PC-3 (cell line): ENCODE data around the gene MKLN1. TPM values are rescaled to one million over a fixed set of nuclear protein-coding genes. Genes with fewer than 3 reads are reported as not detected.
"Not testable (repeated sequence)": the region's sequence is repeated elsewhere in the genome, so short reads cannot be mapped to it uniquely, and the experiment has no call there.

Source experiments
- ATAC-seq: fragments of 200-7000 bp; cut with Tn5 transposase; 2 replicates; pipeline ENCODE4 v1.9.1; 2020; ENCODE audit warnings: mild to moderate bottlenecking, moderate library complexity
- BruUV-seq: library from RNA; stranded (reverse); fragments of 400-500 nt; replicated peaks from 2 replicates; lab custom pipeline; 2021; lab: Mats Ljungman, UMichigan
- CTCF ChIA-PET: fragments of 300-600 bp; sonication (Branson Sonifier 250); formaldehyde crosslinking; loops from one replicate; lab custom pipeline; 2022; ENCODE audit warnings: antibody characterized with exemption; lab: Charles Lee
- POLR2A ChIA-PET: fragments of 300-600 bp; sonication (Branson Sonifier 250); formaldehyde crosslinking; loops from one replicate; lab custom pipeline; 2022; ENCODE audit warnings: antibody characterized with exemption; ENCODE audit not compliant: unreplicated experiment; lab: Charles Lee
- DNase-seq: peaks from one replicate; pipeline ENCODE4 v3.0.0-alpha.2; 2015
- H2AFZ ChIP-seq: fragments of 300-600 bp; sonication (generic); 2 replicates; pipeline ENCODE4 v1.6.0; 2016; ENCODE audit warnings: antibody characterized with exemption, low read length
- H3F3A ChIP-seq: fragments of 300-600 bp; sonication (generic); one replicate; pipeline ENCODE4 v1.6.0; 2017; ENCODE audit warnings: antibody characterized with exemption, low read length, control low read depth, mild to moderate bottlenecking; ENCODE audit not compliant: unreplicated experiment
- H3K27ac ChIP-seq: fragments of 300-600 bp; sonication (generic); 2 replicates; pipeline ENCODE4 v1.5.1; 2016; ENCODE audit warnings: mild to moderate bottlenecking, low read length
- H3K27me3 ChIP-seq: fragments of 300-600 bp; sonication (generic); 2 replicates; pipeline ENCODE4 v1.6.1; 2016; ENCODE audit warnings: low read length, mixed read lengths
- H3K36me3 ChIP-seq: fragments of 300-600 bp; sonication (generic); 2 replicates; pipeline ENCODE4 v1.6.1; 2016; ENCODE audit warnings: low read depth, mixed run types, low read length, mixed read lengths
- H3K4me1 ChIP-seq: fragments of 300-600 bp; sonication (generic); 2 replicates; pipeline ENCODE4 v1.5.1; 2016; ENCODE audit warnings: low read length; ENCODE audit not compliant: insufficient read depth
- H3K4me2 ChIP-seq: fragments of 300-600 bp; sonication (generic); 2 replicates; pipeline ENCODE4 v1.6.0; 2016; ENCODE audit warnings: low read length
- H3K4me3 ChIP-seq: fragments of 300-600 bp; sonication (generic); 2 replicates; pipeline ENCODE4 v1.5.1; 2016; ENCODE audit warnings: mild to moderate bottlenecking, low read length, mixed read lengths
- H3K79me2 ChIP-seq: fragments of 300-600 bp; sonication (generic); 2 replicates; pipeline ENCODE4 v1.6.1; 2017; ENCODE audit warnings: low read length, mixed read lengths
- H3K9ac ChIP-seq: fragments of 300-600 bp; sonication (generic); 2 replicates; pipeline ENCODE4 v1.6.0; 2016; ENCODE audit warnings: mild to moderate bottlenecking, low read length
- H3K9me2 ChIP-seq: fragments of 300-600 bp; sonication (generic); replicated peaks from 2 replicates; pipeline ENCODE4 v1.6.1; 2016; ENCODE audit warnings: mixed run types, low read length, mixed read lengths
- H3K9me3 ChIP-seq: fragments of 300-600 bp; sonication (generic); 2 replicates; pipeline ENCODE4 v1.6.1; 2016; ENCODE audit warnings: low read length, mixed read lengths
- H4K20me1 ChIP-seq: fragments of 300-600 bp; sonication (generic); 2 replicates; pipeline ENCODE4 v1.6.1; 2016; ENCODE audit warnings: low read length, mixed read lengths
- EZH2 ChIP-seq: fragments of 300-600 bp; sonication (generic); IDR thresholded peaks from one replicate; pipeline ENCODE4 v1.6.1; 2017; ENCODE audit warnings: antibody characterized with exemption, mild to moderate bottlenecking, low read length; ENCODE audit not compliant: unreplicated experiment
- EZH2phosphoT487 ChIP-seq: fragments of 300-600 bp; sonication (generic); IDR thresholded peaks from 2 replicates; pipeline ENCODE4 v1.6.1; 2018; ENCODE audit warnings: mild to moderate bottlenecking, antibody characterized with exemption, low read length, borderline replicate concordance
- intact Hi-C: fragments of 100-400 bp; cut with micrococcal nuclease; formaldehyde crosslinking; loops from 2 replicates; pipeline ENCODE4 v1.9.0; 2023
- total RNA-seq: library from RNA; depleted of rRNA; stranded (reverse); fragments of >200 nt; gene quantifications from 2 replicates; pipeline ENCODE4 v1.2.3, GENCODE V29; 2014
- TF ChIP-seq, protein P1 (sequence below): fragments of 300-600 bp; sonication (generic); conservative IDR thresholded peaks from 2 replicates; pipeline ENCODE4 v1.5.1; 2017; ENCODE audit warnings: antibody characterized with exemption, low read depth, mild to moderate bottlenecking, low read length

The MKLN1 gene
- total RNA-seq, 1 experiment from 2014 or later: 16.3 TPM

- ChIA-PET POLR2A (no interaction called here), CTCF (no interaction called here)
- TF ChIP-seq, protein P1, sequence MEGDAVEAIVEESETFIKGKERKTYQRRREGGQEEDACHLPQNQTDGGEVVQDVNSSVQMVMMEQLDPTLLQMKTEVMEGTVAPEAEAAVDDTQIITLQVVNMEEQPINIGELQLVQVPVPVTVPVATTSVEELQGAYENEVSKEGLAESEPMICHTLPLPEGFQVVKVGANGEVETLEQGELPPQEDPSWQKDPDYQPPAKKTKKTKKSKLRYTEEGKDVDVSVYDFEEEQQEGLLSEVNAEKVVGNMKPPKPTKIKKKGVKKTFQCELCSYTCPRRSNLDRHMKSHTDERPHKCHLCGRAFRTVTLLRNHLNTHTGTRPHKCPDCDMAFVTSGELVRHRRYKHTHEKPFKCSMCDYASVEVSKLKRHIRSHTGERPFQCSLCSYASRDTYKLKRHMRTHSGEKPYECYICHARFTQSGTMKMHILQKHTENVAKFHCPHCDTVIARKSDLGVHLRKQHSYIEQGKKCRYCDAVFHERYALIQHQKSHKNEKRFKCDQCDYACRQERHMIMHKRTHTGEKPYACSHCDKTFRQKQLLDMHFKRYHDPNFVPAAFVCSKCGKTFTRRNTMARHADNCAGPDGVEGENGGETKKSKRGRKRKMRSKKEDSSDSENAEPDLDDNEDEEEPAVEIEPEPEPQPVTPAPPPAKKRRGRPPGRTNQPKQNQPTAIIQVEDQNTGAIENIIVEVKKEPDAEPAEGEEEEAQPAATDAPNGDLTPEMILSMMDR: no peak
- TF ChIP-seq EZH2 (no peak), EZH2phosphoT487 (no peak)
- intact Hi-C loops: loop anchor here (2.0 to 10.0 kb wide), 2 partner anchors 93 to 241 kb away; no protein-coding TSS in a partner anchor
- Histone ChIP-seq H4K20me1 (no peaks in the 10 kb centered on the region), H3K9ac (no peak overlapping the region), H3K9me3 (no peaks in the 10 kb centered on the region), H3K9me2 (no peaks in the 10 kb centered on the region), H3K4me3 (no peak overlapping the region), H2AFZ (no peak overlapping the region), H3F3A (peaks cover 5% of the 10 kb centered on the region), H3K79me2 (no peaks in the 10 kb centered on the region), H3K27me3 (no peaks in the 10 kb centered on the region), H3K36me3 (0 out of 2 replicates have a peak, but pooled peaks cover 4% of the 10 kb centered on the region), H3K4me2 (no peak overlapping the region), H3K4me1 (no peaks in the 10 kb centered on the region; the same call in 1 of the 2 replicates), H3K27ac (no peak overlapping the region)
- no peak for DNase-seq
- ATAC-seq: no peak
- no TSS peak for BruUV-seq
Observed at GRCh38 chr7:131425992-131426391, 98.3 kb downstream of the MKLN1 start.

DNA sequence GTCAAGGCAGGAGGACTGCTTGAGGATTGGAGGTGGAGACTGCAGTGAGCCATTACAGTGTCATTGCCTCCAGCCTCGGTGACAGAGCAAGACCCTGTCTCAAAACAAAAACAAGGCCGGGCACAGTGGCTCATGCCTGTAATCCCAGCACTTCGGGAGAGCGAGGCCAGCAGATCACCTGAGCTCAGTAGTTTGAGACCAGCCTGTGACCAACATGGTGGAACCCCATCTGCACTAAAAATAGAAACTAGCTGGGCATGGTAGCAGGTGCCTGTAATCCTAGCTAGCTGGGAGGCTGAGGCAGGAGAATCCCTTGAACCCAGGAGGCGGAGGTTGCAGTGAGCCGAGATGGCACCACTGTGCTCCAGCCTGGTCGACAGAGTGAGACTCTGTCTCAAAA is 103.2 kb downstream of the MKLN1 start:
- H3K4me2 ChIP-seq, H2AFZ ChIP-seq, H3K9me2 ChIP-seq, DNase-seq, H3K4me1 ChIP-seq, H3K27ac ChIP-seq, POLR2A ChIA-PET, H3K27me3 ChIP-seq, BruUV-seq, H3F3A ChIP-seq, H3K4me3 ChIP-seq, H3K9me3 ChIP-seq, intact Hi-C loops, H3K79me2 ChIP-seq, ATAC-seq, H4K20me1 ChIP-seq, H3K9ac ChIP-seq, CTCF ChIA-PET, H3K36me3 ChIP-seq: not testable (repeated sequence)

DNA sequence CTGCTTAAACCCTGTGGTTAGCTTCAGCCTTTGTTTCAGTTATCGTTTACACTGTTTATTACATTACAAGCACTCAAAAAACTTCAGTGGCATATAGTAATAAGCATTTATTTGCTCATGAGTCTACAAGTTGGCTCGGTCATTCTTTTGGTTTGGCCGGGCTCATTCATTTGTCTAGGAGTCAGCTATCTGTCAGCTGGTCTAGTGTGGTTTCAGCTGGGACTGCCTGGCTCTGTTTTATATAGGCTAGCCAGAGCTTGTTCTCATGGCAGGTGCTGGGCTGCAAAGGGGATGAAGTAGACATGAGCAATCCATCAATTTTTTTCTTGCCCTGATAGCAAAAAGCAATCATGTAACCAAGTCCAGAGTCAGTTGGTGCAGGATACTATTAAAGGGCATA is 103.6 kb downstream of the MKLN1 start:
- TF ChIP-seq EZH2 (no peak), EZH2phosphoT487 (no peak)
- H3K27me3 ChIP-seq: no peaks in the 10 kb centered on the region
- H3K4me1 ChIP-seq: no peaks in the 10 kb centered on the region; the same call in 1 of the 2 replicates
- CTCF ChIA-PET: no interaction called here
- no peaks in the 10 kb centered on the region for H3K9me2 ChIP-seq
- BruUV-seq: no TSS peak
- no peaks in the 10 kb centered on the region for H3K79me2 ChIP-seq
- peak; percentile 97 for ATAC-seq
- H3F3A ChIP-seq: no peaks in the 10 kb centered on the region
- intact Hi-C loops: no loop called here
- no peaks in the 10 kb centered on the region for H4K20me1 ChIP-seq
- no peak overlapping the region for H3K4me2 ChIP-seq
- no peak overlapping the region for H3K4me3 ChIP-seq
- H2AFZ ChIP-seq: no peak overlapping the region
- H3K36me3 ChIP-seq: no peaks in the 10 kb centered on the region
- POLR2A ChIA-PET: interaction anchor here (0.6 kb wide), 1 partner anchor 62 kb away, joined by 3 read pairs; no protein-coding TSS in a partner anchor
- no peak overlapping the region for H3K9ac ChIP-seq
- no peak overlapping the region for H3K27ac ChIP-seq
- peak; percentile 64 for DNase-seq
- no peaks in the 10 kb centered on the region for H3K9me3 ChIP-seq

DNA sequence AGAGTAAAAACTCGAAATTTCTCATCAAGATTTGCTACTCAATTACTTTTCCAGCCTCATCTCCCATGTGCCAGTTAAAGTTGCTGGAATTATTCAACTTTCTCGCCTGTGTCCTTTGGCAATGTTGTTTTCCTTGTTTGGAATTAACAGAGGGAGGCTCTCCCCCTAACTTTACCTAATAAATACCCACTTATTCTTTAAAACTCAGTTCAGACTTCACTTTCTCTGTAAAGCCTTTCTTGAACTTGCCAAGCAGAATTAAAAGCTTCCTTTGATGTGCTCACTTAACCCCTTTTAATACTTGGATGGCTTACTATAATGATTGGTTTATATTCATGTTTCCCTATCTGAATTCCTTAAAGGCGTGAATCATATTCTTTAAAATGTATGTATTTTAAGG is 104.1 kb downstream of the MKLN1 start:
- Histone ChIP-seq H3K9me2 (no peaks in the 10 kb centered on the region), H3K4me3 (no peak overlapping the region), H3K27me3 (no peaks in the 10 kb centered on the region), H3K9me3 (no peaks in the 10 kb centered on the region), H3K9ac (no peak overlapping the region), H3K79me2 (no peaks in the 10 kb centered on the region), H4K20me1 (no peaks in the 10 kb centered on the region), H3K4me1 (no peaks in the 10 kb centered on the region; the same call in 1 of the 2 replicates), H3F3A (no peaks in the 10 kb centered on the region), H3K27ac (no peak overlapping the region), H3K4me2 (no peak overlapping the region), H2AFZ (no peak overlapping the region), H3K36me3 (no peaks in the 10 kb centered on the region)
- BruUV-seq: no TSS peak
- intact Hi-C loops: no loop called here
- TF ChIP-seq EZH2 (no peak), EZH2phosphoT487 (no peak)
- TF ChIP-seq, protein P1: no peak
- POLR2A ChIA-PET: interaction anchor here (0.6 kb wide), 1 partner anchor 61 kb away, joined by 3 read pairs; no protein-coding TSS in a partner anchor
- ATAC-seq (no peak), DNase-seq (no peak)
- CTCF ChIA-PET: no interaction called here
